TTC549 (cell line): Measurements from ENCODE around the gene WDR18.

ENCODE experiments used
- FAIRE-seq: peaks from 2 replicates; lab custom pipeline; 2012; peaks lifted over from hg19 to GRCh38; lab: Jason Lieb, UNC

WDR18 gene

DNA sequence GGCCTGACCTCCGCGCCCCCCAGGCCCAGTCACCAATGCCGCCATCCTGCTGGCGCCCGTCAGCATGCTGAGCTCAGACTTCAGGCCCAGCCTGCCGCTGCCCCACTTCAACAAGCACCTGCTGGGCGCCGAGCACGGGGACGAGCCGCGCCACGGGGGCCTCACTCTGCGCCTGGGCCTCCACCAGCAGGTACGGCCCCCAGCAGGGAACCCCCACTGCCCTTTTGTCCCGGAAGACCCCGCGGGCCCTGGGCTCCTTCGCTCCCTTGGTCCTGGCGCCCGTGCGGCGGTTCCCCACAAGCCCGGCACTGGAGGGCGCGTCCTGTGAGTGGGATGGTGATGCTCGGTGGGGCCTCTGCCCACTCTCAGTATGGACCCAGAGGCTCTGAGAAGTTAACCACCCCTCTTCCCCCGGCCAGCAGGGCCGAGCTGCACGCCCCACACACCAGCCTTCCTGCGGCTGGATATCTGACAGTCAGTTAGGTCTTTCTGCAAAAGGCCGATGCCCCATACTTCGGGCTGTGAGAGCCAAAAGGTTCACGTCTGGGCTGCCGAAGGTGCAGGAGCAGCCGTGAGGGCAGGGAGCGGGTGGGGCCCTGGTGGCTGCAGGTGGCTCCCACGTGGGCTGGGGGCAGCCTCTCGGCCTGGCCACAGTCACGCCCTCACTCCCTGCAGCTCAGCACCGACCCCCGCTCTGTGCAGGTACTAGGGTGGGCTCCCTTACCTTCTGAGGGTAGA is 8.0 kb downstream of the WDR18 start:
- FAIRE-seq, result no peak

DNA sequence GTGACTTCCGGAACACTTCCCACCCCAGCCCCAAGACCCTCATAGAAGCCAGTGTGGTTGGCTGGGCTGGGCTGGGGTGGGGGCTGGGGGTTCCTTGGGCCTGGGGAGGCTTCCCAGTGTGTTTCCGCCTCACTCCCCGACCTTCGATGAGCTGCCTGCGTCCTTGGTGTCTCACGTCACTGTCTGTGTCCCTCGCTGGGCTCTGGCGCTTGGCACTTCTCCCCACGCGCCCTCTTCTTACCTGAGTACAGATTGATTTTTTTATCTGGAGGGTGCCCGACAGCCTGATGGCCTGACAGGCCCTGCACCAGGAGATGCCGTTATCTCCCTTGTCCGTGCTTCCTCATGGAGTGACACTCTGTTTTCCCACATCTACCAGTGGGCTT is 8.5 kb downstream of the WDR18 start:
- no peak for FAIRE-seq

DNA sequence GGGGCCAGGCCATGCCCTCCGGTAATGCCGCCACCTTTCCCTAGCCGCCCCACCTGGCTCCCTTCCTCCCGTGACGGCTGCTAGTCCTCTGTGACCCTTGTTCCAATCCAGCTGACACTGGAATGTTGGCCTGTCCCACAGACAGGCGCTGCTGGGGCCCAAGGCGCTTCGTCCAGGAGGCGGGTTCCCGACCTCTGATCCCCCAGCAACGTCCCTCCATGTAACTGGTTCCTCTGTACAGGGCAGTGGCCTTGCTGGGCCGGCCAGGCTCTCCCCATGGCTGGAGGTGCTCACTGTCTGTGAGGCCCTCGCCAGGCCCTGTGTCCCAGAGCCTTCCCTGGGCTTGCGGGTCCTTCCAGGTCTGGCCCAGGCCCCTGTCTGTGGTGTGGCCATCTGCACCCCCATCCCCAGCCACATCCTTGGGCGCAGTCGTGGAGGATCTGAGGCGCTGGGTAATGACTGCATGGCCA is 9.3 kb downstream of the WDR18 start:
- FAIRE-seq, result no peak

DNA sequence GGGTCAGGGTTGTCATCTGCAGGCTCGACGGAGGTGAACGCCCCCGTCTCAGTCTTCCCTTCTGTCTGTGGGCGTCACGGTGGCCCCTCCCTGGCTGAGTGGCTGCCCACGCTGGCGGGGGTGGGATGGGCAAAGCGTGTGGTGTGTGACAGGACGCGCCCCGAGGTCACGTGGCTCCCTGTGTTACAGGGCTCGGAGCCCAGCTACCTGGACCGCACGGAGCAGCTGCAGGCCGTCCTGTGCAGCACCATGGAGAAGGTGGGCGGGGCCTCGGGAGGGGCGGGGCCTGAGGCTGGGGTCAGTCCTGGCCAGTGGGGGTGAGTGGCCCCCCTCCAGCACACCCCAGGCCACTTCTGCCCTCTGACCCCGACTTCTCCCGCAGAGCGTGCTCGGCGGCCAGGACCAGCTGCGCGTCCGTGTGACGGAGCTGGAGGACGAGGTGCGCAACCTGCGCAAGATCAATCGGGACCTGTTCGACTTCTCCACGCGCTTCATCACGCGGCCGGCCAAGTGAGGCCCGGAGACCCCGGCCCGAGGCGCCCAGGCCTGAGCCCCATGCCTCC is 9.8 kb downstream of the WDR18 start:
- no peak for FAIRE-seq

DNA sequence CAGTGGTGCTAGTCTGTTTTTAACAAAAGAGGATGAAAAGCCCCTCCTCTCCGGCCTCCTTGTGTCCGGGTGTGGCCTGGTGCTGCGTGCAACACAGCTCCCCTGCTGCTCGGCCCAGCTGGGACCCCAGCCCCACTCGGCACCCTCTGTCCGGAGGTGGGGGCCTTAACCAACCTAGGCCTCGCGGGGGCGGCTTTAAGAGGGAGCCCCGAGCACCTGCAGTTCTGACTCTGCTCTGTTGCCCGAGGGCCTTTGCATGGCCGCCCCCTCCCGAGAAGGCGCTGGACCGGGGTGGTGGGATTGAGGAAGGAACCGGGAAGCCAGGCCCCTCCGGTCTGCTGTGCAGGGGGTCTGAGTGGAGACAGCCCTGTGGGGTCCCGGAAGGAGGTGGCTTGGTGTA is 10.4 kb downstream of the WDR18 start:
- FAIRE-seq, result no peak

DNA sequence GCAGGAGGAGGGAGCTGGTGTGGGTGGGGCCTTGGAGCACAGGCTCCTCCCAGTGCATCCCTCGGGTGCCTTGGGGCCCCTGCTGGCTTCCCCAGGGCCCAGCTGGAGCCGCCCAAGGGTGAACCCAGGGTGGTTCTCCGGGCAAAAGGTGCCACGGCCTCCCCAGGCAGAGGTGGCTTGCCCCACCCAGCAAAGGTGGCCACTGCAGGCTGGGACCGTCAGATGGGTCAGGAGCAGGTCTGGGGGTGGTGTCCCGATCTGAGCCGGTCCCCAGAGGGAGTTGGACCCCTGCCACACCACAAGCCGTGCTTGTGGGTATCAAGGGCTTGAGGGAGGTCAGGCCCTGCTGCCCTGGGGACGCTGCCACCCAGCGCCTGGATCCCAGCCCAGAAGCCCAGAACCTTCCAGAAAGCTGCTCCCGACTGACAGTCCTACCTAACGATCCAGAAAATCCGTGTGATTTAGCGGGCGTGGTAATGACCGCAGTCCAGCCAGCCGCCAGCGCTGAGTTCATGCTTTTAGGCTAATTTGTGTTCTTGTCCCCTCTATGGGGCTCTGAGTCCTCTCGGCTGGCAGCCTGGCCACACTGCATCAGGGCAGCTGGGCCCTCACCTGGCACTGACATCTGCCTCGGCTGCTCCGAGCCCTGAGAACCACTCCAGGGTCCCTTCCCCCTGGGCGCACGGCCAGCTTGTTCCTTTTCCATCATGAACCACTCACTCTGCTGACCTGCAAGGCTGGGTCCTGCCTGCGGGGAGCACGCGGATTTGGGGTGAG is 11.1 kb downstream of the WDR18 start:
- FAIRE-seq, result no peak

DNA sequence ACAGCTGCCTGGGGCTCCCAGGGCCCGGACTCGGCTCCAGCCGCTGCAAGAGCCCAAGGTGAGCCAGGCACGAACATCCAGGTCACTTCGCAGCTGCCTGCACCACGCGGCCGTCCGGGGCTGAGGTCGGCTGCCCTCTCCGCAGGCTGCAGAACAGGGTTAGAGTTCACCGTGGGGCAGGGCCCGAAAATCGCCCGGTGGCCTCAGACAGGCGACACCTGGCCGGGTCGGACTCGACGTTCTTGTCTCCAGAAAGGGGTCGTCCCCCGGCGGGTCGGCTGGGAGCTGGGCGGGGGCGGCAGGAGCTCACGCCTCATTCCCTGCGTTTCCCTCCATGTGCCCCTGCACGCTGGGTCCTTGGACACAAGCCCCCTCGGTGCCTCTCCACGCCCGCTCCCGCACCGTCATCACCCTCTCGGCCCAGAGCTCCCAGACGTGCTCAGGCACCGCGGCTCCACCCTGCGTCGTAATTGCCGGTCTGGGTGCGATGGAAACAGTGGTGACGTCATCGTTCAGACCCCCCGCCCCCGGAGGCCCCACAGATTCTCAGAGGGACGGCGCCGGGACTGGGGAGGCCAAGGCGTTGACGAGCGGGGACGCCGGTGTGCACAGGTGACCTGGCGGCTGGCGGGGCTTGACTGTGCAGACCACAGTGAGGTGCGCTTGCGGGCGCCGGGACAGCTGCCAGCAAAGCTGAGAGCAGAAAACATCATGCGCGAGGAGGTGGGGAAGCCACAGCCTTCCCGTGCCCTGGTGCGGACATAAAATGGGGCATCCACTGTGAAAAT is 12.1 kb downstream of the WDR18 start:
- no peak for FAIRE-seq

DNA sequence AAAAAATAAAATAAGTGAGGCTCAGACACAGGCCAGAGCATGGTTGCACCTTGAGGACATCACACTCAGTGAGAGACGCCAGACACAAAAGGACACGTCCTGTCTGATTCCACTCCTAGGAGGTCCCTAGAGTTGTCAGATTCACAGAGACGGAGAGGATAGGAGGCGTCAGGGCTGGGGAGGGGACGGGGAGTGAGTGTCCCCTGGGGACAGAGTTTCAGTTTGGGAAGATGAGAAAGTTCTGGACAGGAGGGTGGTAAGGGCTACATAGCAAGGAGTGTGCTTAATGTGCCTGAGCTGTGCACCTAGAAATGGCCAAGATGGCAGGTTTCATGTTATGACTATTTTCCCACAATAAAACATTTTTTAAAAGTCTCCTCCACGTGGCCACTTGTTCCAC is 13.9 kb downstream of the WDR18 start:
- no peak for FAIRE-seq

DNA sequence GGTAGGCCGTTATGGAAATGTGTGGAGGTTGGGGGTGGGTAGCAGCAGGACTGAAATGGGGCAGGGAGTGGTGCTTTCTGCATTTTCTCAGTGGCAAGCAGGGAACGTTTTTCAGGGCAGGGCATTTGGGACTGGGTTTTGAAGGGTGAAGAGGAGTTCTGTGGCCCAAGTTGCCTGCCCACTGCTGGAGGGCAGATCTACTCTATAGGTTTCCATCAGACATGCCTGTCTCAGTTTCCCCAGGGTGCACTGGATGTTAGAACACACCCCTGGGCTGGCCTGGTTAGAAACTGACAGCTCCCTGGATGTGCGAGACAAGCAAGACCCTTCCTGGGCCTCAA is 15.2 kb downstream of the WDR18 start:
- FAIRE-seq, result no peak

DNA sequence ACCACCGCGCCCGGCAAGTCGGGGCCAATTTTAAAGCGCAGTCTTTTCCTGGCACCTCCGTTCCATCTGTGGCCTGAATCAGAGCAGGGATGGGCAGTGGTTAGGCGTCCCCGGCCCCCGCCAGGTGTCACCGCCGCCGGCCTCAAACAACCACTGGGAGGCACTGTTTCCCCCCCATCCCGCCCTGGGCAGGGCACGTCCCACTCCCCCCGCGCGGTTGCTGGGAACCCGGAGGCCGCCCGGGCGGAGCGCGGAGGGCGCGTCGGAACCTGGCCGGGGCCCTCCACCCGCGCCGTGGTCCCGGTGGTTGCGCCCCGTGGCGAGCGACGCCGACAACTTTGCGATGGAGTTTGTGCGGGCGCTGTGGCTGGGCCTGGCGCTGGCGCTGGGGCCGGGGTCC is 15.9 kb downstream of the WDR18 start, which contains the start of gene GRIN3B:
Gene GRIN3B (plus strand): TSS at position 325 of the 400 bp plus-strand sequence. CDS start 19 bp downstream, at position 344.
- FAIRE-seq, result no peak

DNA sequence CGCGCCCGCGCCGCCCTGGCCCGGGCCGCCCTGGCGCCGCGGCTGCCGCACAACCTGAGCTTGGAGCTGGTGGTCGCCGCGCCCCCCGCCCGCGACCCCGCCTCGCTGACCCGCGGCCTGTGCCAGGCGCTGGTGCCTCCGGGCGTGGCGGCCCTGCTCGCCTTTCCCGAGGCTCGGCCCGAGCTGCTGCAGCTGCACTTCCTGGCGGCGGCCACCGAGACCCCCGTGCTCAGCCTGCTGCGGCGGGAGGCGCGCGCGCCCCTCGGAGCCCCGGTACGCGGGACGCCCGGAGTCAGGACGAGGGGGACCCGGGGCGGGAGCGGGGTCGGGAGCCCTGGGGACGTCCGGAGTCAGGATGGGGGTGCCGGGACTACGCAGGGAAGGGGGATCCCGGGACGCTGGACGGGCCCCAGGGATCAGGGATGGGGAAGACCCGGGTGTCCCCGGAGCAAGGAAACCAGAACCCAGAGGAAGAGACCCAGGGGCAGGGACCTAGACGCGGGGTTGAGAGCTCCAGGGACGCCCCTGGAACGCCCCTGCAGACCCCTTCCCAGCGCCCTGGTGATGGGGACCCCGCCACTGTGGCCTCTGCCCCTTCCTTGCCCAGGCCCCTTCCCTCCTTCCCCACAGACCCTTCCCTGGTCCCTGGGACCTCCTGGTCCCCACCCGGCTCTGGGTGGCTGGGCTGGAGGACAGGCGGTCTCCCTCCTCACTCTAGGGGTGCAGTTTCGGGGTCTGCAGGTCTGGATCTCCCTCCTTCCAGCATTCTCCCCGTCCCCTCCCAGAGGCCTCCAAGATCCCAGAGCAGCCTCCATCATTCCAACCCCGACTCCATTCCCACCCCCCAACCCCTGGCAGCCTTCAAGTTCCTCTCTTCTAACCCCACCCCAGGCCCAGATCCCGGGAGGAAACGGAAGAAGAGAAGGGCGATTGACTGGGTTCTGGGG is 16.7 kb downstream of the WDR18 start:
- FAIRE-seq, result no peak

DNA sequence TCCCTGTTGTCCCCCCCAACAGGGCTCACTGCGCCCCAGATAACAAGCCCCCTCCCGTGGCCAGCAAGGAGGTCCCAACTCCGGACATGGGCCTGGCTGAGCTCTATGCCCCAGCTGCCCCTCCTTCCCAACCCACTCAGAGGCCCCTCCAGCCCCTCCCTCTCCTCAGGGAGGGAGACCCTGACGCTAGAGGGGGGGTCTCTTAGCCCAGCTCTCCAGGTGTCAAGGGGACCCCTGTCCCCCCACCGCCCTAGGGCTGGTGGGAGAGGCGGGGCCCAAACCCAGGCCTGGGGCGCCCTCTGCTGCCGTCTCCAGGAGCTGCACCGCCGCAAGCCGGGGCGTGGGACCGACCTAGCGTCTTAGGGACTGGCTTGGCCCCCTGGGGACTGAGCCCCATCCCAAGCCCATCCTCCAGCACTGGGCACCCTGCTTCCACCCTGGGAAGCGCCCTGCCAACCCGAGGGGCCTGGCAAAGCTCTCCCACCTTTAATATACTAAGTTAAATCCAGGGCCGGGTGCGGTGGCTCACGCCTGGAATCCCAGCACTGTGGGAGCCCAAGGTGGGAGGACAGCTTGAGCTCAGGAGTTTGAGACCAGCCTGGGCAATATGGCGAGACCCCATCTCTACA is 17.5 kb downstream of the WDR18 start:
- no peak for FAIRE-seq

DNA sequence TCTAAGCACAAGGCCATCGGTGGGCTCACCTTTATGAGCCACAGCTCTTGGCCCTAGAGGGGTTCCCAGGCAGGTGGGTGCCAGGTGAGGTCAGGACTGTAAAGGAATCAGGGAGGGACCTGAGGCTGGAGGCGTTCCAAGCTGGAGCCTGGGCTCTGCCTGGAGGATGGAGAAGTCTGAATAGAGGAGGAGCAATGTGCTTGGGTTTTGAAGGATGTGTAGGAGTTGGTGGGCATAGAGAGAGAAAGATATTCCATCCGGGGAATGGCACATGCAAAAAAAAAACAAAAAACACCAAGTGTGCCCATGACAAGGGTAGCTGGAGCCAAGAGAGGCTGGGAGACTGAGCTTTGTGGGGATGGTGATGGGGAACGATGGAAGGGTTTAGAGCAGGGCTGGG is 18.5 kb downstream of the WDR18 start:
- no peak for FAIRE-seq

DNA sequence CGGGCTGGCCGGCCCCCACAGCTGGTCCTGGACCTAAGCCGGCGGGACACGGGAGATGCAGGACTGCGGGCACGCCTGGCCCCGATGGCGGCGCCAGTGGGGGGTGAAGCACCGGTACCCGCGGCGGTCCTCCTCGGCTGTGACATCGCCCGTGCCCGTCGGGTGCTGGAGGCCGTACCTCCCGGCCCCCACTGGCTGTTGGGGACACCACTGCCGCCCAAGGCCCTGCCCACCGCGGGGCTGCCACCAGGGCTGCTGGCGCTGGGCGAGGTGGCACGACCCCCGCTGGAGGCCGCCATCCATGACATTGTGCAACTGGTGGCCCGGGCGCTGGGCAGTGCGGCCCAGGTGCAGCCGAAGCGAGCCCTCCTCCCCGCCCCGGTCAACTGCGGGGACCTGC is 19.1 kb downstream of the WDR18 start:
- no peak for FAIRE-seq

DNA sequence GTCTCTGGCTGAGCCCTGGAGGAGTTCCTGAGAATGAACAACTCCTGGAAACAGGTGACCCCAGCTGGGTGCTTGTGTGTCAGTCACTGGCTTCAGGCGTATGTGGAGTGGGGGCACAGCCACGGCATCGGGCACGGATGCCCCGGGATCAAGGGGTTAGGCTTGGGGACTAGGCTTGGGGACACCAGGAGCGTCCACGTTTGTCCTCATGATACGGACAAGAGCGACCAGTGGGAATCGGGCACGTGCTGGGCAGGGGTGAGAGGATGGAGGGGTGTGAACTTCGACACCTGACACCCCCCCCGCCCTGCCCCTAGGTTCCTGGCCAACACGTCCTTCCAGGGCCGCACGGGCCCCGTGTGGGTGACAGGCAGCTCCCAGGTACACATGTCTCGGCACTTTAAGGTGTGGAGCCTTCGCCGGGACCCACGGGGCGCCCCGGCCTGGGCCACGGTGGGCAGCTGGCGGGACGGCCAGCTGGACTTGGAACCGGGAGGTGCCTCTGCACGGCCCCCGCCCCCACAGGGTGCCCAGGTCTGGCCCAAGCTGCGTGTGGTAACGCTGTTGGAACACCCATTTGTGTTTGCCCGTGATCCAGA is 20.2 kb downstream of the WDR18 start:
- no peak for FAIRE-seq

DNA sequence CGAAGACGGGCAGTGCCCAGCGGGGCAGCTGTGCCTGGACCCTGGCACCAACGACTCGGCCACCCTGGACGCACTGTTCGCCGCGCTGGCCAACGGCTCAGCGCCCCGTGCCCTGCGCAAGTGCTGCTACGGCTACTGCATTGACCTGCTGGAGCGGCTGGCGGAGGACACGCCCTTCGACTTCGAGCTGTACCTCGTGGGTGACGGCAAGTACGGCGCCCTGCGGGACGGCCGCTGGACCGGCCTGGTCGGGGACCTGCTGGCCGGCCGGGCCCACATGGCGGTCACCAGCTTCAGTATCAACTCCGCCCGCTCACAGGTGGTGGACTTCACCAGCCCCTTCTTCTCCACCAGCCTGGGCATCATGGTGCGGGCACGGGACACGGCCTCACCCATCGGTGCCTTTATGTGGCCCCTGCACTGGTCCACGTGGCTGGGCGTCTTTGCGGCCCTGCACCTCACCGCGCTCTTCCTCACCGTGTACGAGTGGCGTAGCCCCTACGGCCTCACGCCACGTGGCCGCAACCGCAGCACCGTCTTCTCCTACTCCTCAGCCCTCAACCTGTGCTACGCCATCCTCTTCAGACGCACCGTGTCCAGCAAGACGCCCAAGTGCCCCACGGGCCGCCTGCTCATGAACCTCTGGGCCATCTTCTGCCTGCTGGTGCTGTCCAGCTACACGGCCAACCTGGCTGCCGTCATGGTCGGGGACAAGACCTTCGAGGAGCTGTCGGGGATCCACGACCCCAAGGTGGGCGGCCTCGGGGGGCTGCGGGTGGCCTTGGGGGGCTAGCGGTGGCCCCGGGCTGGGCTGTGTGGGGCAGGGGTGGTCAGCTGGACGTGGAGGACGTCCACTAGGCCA is 20.9 kb downstream of the WDR18 start:
- FAIRE-seq, result no peak

DNA sequence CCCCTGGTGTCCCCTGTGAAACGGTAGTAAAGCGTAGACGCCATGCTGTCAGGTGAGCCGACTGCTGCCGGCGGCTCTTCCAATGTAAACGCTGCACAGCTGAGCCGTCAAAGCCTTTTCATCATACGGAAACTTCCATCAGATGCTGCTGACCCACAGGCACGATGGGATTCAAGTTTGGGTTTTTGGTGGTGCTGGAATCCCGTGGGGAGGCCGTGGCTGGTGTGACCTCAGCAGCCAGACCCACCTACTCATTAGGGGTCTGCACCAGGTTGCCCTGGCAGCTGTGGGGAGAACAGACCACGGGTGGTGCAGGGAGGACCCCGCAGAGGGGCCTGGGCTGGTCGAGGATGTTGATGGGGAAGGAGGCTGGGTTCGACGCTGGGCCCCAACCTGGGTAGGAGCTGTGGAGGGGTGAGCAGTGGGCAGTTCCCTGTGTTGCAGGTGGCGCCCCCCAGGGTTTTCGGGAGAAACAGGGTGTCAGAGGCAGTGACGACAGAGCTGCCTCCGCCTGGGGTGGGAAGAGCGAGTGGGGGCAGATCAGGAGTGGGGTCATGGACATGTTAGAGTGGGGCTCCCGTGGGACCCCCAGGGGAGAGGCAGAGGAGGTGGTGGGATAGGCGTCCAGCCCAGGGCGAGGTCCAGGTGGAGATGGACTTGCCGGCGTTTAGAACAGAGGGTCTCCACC is 22.7 kb downstream of the WDR18 start:
- no peak for FAIRE-seq

DNA sequence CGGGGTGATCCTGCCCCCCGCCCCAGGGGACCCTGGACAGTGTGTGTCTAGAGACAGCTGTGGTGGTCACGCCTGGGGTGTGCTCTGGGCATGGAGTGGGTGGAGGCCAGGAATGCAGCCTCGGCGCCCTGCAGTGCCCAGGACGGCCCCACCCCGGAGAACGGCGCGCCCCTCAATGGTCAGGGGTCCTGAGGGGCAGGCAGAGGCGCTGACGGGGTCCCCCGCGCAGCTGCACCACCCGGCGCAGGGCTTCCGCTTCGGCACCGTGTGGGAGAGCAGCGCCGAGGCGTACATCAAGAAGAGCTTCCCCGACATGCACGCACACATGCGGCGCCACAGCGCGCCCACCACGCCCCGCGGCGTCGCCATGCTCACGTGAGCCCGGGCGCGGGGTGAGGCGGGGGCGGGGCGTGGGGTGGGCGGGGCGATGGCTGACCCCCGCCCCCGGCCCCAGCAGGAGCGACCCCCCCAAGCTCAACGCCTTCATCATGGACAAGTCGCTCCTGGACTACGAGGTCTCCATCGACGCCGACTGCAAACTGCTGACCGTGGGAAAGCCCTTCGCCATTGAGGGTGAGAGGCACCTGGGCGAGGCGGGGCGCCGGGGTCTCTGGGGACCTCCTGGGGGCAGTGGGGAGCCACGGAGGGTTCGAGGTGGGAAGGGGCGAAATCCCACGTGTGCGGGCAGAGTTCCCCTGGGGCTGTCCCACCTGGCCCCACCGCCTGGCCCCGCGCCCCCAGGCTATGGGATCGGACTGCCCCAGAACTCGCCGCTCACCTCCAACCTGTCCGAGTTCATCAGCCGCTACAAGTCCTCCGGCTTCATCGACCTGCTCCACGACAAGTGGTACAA is 23.5 kb downstream of the WDR18 start:
- no peak for FAIRE-seq
